Measurements from ENCODE around the gene ATP2A1. TPM values are rescaled to one million over a fixed set of nuclear protein-coding genes. Genes with fewer than 3 reads are reported as not detected.
"Not testable (repeated sequence)": the region's sequence is repeated elsewhere in the genome, so short reads cannot be mapped to it uniquely, and the experiment has no call there.

Gene ATP2A1
- total and polyA plus RNA-seq, 2 donors from 2014 or later, result 0.25 to 0.47 TPM

GRCh38 chr16:28884045-28884444 lies 5.8 kb downstream of the ATP2A1 start:
- intact Hi-C loops (cut with DNase I), result loop anchor here (10.0 kb wide), 1 partner anchor 61 kb away; no protein-coding TSS in a partner anchor

DNA sequence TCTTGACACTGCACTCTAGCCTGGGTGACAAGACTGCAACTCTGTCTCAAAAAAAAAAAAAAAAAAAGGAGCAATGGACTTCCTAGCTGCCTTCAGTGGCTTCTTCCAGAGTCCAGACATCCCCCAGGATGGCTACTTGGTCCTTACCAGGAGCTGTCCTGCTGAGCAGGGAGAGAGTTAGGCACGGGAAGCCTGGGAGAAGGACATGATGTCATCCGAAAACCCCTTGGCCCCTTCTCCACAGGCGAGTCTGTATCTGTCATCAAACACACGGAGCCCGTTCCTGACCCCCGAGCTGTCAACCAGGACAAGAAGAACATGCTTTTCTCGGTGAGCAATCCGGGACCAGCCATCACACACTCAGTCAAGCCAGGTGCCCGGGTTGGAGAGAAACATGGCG lies 8.7 kb downstream of the ATP2A1 start:
- H3K36me3 ChIP-seq (ENCODE audit: control insufficient read depth in 2 of 3, insufficient read depth in 3 of 3, low read length in 3 of 3), result no peaks in the 10 kb centered on the region
- no peak overlapping the region for H3K9ac ChIP-seq (ENCODE audit: low read length in 3 of 3)
- H3K27me3 ChIP-seq (ENCODE audit: control insufficient read depth, insufficient read depth, low read length), result no peaks in the 10 kb centered on the region
- TF ChIP-seq CTCF (IDR thresholded peaks at IDR 0.05; ENCODE audit: borderline replicate concordance, extremely low read depth, insufficient read depth), result no peak
- intact Hi-C loops (cut with DNase I), result loop anchor here (10.0 kb wide), 1 partner anchor 58 kb away; no protein-coding TSS in a partner anchor
- no peak overlapping the region for H3K27ac ChIP-seq (ENCODE audit: low read depth in 2 of 2, low read length in 2 of 2)
- H3K4me1 ChIP-seq (ENCODE audit: control insufficient read depth in 2 of 3, insufficient read depth in 2 of 3, low read depth in 1 of 3, low read length in 3 of 3), result no peaks in the 10 kb centered on the region
- no peak for DNase-seq
- FAIRE-seq, result no peak
- H3K4me3 ChIP-seq (ENCODE audit: low read length in 3 of 3), result no peak overlapping the region
- no peaks in the 10 kb centered on the region for H3K9me3 ChIP-seq (ENCODE audit: control insufficient read depth in 2 of 3, insufficient read depth in 1 of 3, low read length in 3 of 3)

More at GRCh38 chr16:28884045-28884444, 5.8 kb downstream of the ATP2A1 start:
- Histone ChIP-seq H3K4me3 (ENCODE audit: low read length in 3 of 3) (no peak overlapping the region), H3K27ac (ENCODE audit: low read depth in 2 of 2, low read length in 2 of 2) (no peak overlapping the region), H3K27me3 (ENCODE audit: control insufficient read depth, insufficient read depth, low read length) (no peaks in the 10 kb centered on the region), H3K4me1 (ENCODE audit: control insufficient read depth in 2 of 3, insufficient read depth in 2 of 3, low read depth in 1 of 3, low read length in 3 of 3) (peaks cover 0 to 11% (median 3%) of the 10 kb centered on the region in 3 donors), H3K9me3 (ENCODE audit: control insufficient read depth in 2 of 3, insufficient read depth in 1 of 3, low read length in 3 of 3) (no peaks in the 10 kb centered on the region), H3K36me3 (ENCODE audit: control insufficient read depth in 2 of 3, insufficient read depth in 3 of 3, low read length in 3 of 3) (no peaks in the 10 kb centered on the region), H3K9ac (ENCODE audit: low read length in 3 of 3) (no peak overlapping the region)
- DNase-seq, result no peak
- no peak for TF ChIP-seq CTCF (IDR thresholded peaks at IDR 0.05; ENCODE audit: borderline replicate concordance, extremely low read depth, insufficient read depth)
- FAIRE-seq, result no peak

- DNase-seq; H3K9me3 ChIP-seq (ENCODE audit: control insufficient read depth in 2 of 3, insufficient read depth in 1 of 3, low read length in 3 of 3): not testable (repeated sequence)
These were observed 12.1 kb downstream of the ATP2A1 start for GRCh38 chr16:28890355-28890754.

GRCh38 chr16:28891964-28892890 lies 13.9 kb downstream of the ATP2A1 start:
- Histone ChIP-seq H3K36me3 (ENCODE audit: control insufficient read depth in 2 of 3, insufficient read depth in 3 of 3, low read length in 3 of 3) (no peaks in the 10 kb centered on the region), H3K4me1 (ENCODE audit: control insufficient read depth in 2 of 3, insufficient read depth in 2 of 3, low read depth in 1 of 3, low read length in 3 of 3) (no peaks in the 10 kb centered on the region), H3K9me3 (ENCODE audit: control insufficient read depth in 2 of 3, insufficient read depth in 1 of 3, low read length in 3 of 3) (no peaks in the 10 kb centered on the region), H3K27me3 (ENCODE audit: control insufficient read depth, insufficient read depth, low read length) (no peaks in the 10 kb centered on the region), H3K27ac (ENCODE audit: low read depth in 2 of 2, low read length in 2 of 2) (no peak overlapping the region), H3K9ac (ENCODE audit: low read length in 3 of 3) (no peak overlapping the region), H3K4me3 (ENCODE audit: low read length in 3 of 3) (no peak overlapping the region)
- no peak for TF ChIP-seq CTCF (IDR thresholded peaks at IDR 0.05; ENCODE audit: borderline replicate concordance, extremely low read depth, insufficient read depth)
- no peak for FAIRE-seq
- intact Hi-C loops (cut with DNase I), result no loop called here
- DNase-seq, result no peak

More at GRCh38 chr16:28890355-28890754, 12.1 kb downstream of the ATP2A1 start:
- H3K27ac ChIP-seq (ENCODE audit: low read depth in 2 of 2, low read length in 2 of 2); FAIRE-seq; intact Hi-C loops (cut with DNase I); H3K4me1 ChIP-seq (ENCODE audit: control insufficient read depth in 2 of 3, insufficient read depth in 2 of 3, low read depth in 1 of 3, low read length in 3 of 3); H3K36me3 ChIP-seq (ENCODE audit: control insufficient read depth in 2 of 3, insufficient read depth in 3 of 3, low read length in 3 of 3); H3K27me3 ChIP-seq (ENCODE audit: control insufficient read depth, insufficient read depth, low read length); H3K9ac ChIP-seq (ENCODE audit: low read length in 3 of 3); H3K4me3 ChIP-seq (ENCODE audit: low read length in 3 of 3): not testable (repeated sequence)
